Activated naive CD4-positive, alpha-beta T cell treated with anti-CD3 and anti-CD28 coated beads for 36 hours (primary cell): ENCODE measurements around the gene CDC42BPA. TPM values are rescaled to one million over a fixed set of nuclear protein-coding genes. Genes with fewer than 3 reads are reported as not detected.

ENCODE experiments used
- CTCF ChIA-PET: fragments of 350-600 bp; sonication (Branson Sonifier 250); formaldehyde crosslinking; loops from one replicate; lab custom pipeline; 2021; ENCODE audit warnings: antibody characterized with exemption; lab: Charles Lee
- DNase-seq: peaks from one replicate; pipeline ENCODE4 v3.0.0-alpha.2; 2020
- H3K27ac Mint-ChIP-seq: one replicate; pipeline ENCODE4 v1.8.0; 2021; ENCODE audit warnings: mild to moderate bottlenecking, mixed read lengths
- H3K27me3 Mint-ChIP-seq: one replicate; pipeline ENCODE4 v1.8.0; 2021; ENCODE audit warnings: low read depth, mixed read lengths
- H3K36me3 Mint-ChIP-seq: one replicate; pipeline ENCODE4 v1.8.0; 2021; ENCODE audit warnings: low read depth, mixed read lengths
- H3K4me1 Mint-ChIP-seq: one replicate; pipeline ENCODE4 v1.8.0; 2021; ENCODE audit warnings: low read depth, mixed read lengths
- H3K4me3 Mint-ChIP-seq: one replicate; pipeline ENCODE4 v1.8.0; 2021; ENCODE audit warnings: mild to moderate bottlenecking, moderate library complexity, mixed read lengths
- H3K9me3 Mint-ChIP-seq: one replicate; pipeline ENCODE4 v1.8.0; 2021; ENCODE audit warnings: mixed read lengths
- intact Hi-C: fragments of 100-400 bp; cut with micrococcal nuclease; formaldehyde crosslinking; loops from one replicate; pipeline ENCODE4 v1.15.1; 2023
- total RNA-seq, 2 experiments: library from RNA; stranded (reverse); gene quantifications; one replicate each; pipeline ENCODE4 v1.2.3, GENCODE V29; 2021

Gene CDC42BPA
- total RNA-seq, 2 experiments from 2014 or later, result 5.0 to 5.8 TPM

DNA sequence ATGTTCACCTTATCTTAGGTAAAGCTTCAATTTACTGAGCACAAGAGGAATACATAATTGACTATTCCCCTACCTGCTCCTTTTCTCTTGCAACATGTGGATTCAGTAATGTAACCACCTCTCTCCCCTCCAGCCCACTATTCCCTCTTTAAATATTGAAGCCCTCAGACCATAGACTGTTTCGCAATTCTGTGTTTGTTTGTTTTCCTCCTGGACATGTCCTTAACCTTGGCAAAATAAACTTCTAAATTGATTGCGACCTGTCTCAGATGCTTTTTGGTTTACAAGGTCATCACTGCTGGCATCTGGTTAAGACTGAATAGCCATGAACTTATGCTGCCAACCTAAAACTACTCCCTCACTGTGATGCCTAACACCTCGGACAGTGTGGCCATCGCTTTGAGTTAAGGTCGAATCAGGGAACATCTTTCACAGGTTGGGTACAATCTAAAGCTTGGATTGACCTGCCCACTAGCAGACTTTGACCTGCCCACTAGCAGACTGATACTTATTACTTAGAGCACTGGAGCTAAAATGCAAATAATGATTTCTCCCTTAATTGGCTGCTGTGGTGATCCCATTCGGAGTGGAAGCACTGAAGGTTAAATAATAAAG is 10.2 kb upstream of the CDC42BPA start:
- intact Hi-C loops, result no loop called here
- CTCF ChIA-PET, result interaction anchor here (0.7 kb wide), 1 partner anchor 121 kb away, joined by 3 read pairs; no protein-coding TSS in a partner anchor

DNA sequence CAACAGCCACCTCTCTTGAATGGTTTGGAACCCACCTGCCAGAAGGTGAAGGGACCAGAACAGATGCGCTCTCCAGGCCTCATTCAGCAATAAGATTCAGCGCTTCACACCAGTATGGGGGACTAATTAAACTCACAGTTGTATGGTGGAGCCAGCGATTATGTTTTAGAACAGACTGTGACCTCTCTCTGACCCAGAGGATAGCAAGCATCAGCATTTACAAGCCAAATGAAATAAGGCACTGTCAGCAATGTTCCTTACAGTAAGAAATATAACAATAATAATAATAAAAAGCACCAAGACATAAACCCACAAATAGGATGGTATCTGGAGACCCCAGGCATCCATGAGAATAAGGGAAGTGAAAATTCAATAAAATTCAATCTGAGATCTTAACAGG is 6.9 kb upstream of the CDC42BPA start:
- Mint-ChIP-seq H3K4me1 (no peaks in the 10 kb centered on the region), H3K27me3 (peaks cover 14% of the 10 kb centered on the region), H3K4me3 (no peak overlapping the region), H3K27ac (no peak overlapping the region), H3K9me3 (peaks cover 4% of the 10 kb centered on the region), H3K36me3 (no peaks in the 10 kb centered on the region)
- intact Hi-C loops, result no loop called here
- DNase-seq, result no peak
- CTCF ChIA-PET, result no interaction called here

More for the DNA sequence above, 10.2 kb upstream of the CDC42BPA start:
- Mint-ChIP-seq H3K36me3 (no peaks in the 10 kb centered on the region), H3K4me1 (no peaks in the 10 kb centered on the region), H3K27ac (no peak overlapping the region), H3K9me3 (peaks cover 10% of the 10 kb centered on the region), H3K4me3 (no peak overlapping the region), H3K27me3 (peaks cover 10% of the 10 kb centered on the region)
- DNase-seq, result no peak

DNA sequence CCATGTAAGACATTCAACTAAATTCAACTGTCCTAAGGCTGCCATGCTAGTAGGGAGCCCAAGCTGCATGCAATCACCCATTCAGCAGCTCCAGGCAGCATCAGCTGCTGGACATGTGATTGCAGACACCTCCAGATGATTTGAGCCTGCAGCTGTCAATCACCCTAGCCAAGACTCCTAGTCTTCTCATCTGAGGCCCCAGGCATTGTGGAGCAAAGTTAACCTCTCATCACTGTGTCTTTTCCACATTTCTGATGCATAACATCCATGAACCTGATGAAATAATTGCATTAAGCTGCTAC is 5.6 kb upstream of the CDC42BPA start:
- peaks cover 22% of the 10 kb centered on the region for H3K27me3 Mint-ChIP-seq

DNA sequence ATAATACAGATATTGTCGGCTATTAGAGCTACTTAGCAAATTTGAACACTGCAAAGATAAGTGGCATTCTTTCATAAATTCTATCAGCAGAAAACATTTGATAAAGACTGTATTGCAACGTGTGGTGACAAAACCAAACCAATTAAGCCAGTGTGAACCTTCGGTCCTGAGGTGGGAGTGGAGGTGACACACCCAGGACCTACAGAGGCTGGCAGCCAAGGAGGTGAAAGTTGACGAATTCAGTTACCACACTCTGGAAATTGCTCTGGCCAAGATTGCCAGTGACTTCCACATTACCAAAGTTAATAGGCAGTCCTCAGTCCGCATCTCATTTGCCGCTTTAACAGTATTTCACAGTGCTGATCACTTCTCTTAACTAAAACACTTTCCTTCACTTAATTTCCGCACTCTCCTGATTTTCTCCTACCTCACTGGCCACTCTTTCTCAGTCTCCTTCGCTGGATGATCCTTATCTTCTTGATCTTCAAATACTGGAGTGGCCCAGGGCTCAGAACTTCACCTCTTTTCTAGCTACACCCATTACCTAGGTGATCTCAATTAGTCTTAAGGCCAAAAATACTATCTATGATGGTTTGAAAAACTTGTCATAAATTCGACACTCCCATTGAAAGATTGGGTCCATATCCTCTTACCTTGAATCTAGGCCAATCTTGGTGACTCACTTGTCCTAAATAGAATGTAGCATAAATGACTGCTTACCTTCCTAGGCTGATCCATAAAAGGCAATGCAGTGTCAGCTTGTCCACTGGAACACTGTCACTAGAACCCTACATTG is 5.1 kb upstream of the CDC42BPA start:
- no peak overlapping the region for H3K4me3 Mint-ChIP-seq
- peaks cover 24% of the 10 kb centered on the region for H3K27me3 Mint-ChIP-seq
- H3K36me3 Mint-ChIP-seq, result no peaks in the 10 kb centered on the region
- no peak for DNase-seq
- intact Hi-C loops, result no loop called here
- H3K4me1 Mint-ChIP-seq, result peaks cover 3% of the 10 kb centered on the region
- no peak overlapping the region for H3K27ac Mint-ChIP-seq
- CTCF ChIA-PET, result no interaction called here
- peaks cover 4% of the 10 kb centered on the region for H3K9me3 Mint-ChIP-seq

More for the DNA sequence above, 5.6 kb upstream of the CDC42BPA start:
- Mint-ChIP-seq H3K4me3 (no peak overlapping the region), H3K27ac (no peak overlapping the region), H3K4me1 (peaks cover 2% of the 10 kb centered on the region), H3K9me3 (peaks cover 4% of the 10 kb centered on the region), H3K36me3 (no peaks in the 10 kb centered on the region)
- CTCF ChIA-PET, result no interaction called here
- intact Hi-C loops, result no loop called here
- DNase-seq, result no peak

DNA sequence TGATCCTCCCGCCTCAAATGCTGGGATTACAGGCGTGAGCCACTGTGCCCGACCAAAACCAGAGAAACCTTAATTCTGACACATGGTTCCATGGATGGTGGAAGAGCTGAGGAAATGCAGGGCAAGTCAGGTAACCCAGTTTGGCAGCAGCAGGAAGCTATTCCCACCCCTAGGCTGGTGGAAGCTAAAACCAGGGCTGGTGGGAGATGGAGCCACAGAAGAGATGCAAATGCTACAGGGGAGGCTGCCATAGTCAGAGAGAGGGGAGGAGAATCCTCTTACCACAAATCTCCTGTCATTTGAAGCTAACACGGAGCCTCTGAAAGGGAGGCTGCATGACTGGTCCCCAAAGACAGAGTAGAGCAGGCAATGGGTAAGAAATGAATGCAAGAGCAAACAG is 4.1 kb upstream of the CDC42BPA start:
- Mint-ChIP-seq H3K4me3 (no peak overlapping the region), H3K27me3 (peaks cover 26% of the 10 kb centered on the region), H3K27ac (no peak overlapping the region), H3K36me3 (no peaks in the 10 kb centered on the region), H3K9me3 (peaks cover 4% of the 10 kb centered on the region), H3K4me1 (peaks cover 5% of the 10 kb centered on the region)
- CTCF ChIA-PET, result no interaction called here
- intact Hi-C loops, result no loop called here
- no peak for DNase-seq

DNA sequence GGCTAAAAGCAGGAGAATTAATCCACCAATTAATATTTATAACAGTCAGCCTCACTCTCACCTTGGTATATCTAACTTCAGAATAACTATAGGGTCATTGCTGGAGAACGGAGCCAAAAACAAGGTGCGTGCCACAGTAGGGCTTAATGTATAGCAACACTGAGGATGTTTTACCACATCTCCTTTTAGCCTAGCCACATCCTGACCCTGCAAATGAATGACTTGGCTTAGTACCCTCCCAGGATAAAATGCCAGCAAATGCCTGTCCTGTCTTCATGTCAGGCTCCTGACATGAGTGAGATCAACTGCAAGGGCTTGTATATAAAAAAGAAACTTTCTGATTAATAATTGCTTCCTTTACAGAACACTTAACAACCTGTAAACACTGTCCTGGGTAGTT is 2.7 kb upstream of the CDC42BPA start:
- no peak for DNase-seq
- Mint-ChIP-seq H3K36me3 (no peaks in the 10 kb centered on the region), H3K4me1 (peaks cover 8% of the 10 kb centered on the region), H3K27ac (no peak overlapping the region), H3K27me3 (peaks cover 38% of the 10 kb centered on the region), H3K4me3 (no peak overlapping the region), H3K9me3 (peaks cover 4% of the 10 kb centered on the region)
- CTCF ChIA-PET, result interaction anchor here (1.2 kb wide), 1 partner anchor 695 kb away, joined by 5 read pairs; no protein-coding TSS in a partner anchor
- intact Hi-C loops, result no loop called here

DNA sequence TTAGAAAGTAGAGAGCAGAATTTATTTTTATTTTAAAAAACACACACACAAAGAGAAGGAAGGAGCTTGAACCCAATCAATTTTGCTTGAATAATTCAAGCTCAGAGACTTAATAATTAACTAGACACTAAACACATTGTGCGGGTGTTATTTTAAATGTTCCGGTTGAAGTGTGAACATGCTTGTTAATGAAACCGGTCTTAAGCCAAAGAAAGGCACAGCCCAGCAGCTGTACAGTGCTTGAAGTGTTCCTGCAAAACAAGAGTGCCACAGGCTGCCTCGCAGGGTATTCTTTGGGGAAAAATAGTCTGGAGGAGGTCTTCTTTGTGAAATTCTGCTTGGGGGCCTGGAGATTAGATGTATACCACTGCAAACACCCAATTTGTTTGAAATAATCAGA is 2.2 kb upstream of the CDC42BPA start:
- Mint-ChIP-seq H3K4me1 (peaks cover 8% of the 10 kb centered on the region), H3K9me3 (peaks cover 4% of the 10 kb centered on the region), H3K27ac (no peak overlapping the region), H3K27me3 (peaks cover 43% of the 10 kb centered on the region), H3K36me3 (no peaks in the 10 kb centered on the region), H3K4me3 (no peak overlapping the region)
- CTCF ChIA-PET, result no interaction called here
- no peak for DNase-seq
- intact Hi-C loops, result no loop called here

DNA sequence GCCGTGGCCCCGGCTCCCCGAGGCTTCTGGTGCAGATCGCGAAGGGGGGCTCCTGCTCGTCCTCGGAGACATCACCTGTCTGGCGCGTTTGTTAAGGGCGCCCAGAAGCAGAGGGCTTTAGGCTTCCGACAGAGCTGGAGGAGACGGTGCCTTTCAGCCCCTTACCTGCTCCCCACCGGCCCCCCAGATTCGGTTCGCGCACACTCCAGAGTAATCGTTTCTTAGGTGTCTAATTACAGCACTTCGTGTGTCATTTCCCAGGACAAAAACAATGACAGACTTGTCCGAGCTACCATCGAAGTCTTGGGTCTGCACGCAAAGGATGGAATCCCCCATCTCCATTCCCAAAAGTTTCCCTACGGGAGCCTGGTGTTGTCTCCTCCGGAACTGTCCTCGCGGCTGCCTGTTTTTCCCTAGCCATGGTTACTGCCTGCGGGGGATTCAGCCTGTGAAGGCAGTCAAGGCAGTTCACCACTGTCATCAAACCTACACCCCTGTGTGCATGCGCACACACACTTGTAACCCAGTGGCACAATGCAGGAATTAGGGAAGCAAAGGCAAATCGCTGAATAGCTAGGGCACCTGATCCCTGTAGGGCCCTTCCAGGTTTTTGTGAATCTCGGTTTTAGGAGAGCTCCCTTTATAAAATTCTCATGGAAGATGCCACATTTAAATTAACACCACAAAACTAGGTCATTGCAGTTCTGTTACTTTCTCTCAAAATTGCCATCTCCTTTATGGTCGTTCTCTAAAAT is 738 bp upstream of the CDC42BPA start:
- Mint-ChIP-seq H3K9me3 (peaks cover 4% of the 10 kb centered on the region), H3K4me3 (peak overlapping the region; percentile 71), H3K36me3 (no peaks in the 10 kb centered on the region), H3K27ac (no peak overlapping the region), H3K27me3 (peaks cover 46% of the 10 kb centered on the region), H3K4me1 (peaks cover 8% of the 10 kb centered on the region)
- no peak for DNase-seq
- CTCF ChIA-PET, result interaction anchor here (0.6 kb wide), 1 partner anchor 435 kb away, joined by 4 read pairs; no protein-coding TSS in a partner anchor
- intact Hi-C loops, result no loop called here

DNA sequence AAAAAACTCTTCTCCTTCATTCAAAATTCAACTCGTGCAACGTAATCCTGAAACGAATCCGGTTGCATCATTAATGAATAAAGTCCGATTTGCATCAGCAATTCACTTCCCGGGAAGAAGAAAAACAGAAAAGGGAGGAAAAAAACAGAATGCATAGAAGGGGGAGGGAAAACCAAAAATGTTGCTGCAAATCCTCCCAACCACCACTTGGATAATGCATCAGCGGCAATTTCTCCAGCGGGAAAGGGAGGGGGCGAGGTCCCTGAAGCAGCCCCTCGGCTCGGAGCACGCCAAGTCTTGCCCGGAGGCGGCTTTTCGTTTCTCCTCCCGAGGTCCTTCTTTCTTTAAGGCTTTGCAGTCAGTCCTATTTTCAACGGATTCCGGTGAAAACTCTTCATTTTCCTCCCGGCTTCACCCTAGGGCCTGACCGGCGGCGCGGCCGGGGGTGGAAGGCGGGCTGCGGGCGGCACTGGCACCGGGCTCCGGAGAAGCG is 723 bp downstream of the CDC42BPA start:
- H3K36me3 Mint-ChIP-seq, result no peaks in the 10 kb centered on the region
- H3K4me3 Mint-ChIP-seq, result peak overlapping the region; percentile 80
- intact Hi-C loops, result no loop called here
- peaks cover 46% of the 10 kb centered on the region for H3K27me3 Mint-ChIP-seq
- peak; percentile 15 for DNase-seq
- no peak overlapping the region for H3K27ac Mint-ChIP-seq
- H3K4me1 Mint-ChIP-seq, result peaks cover 8% of the 10 kb centered on the region
- CTCF ChIA-PET, result no interaction called here
- no peaks in the 10 kb centered on the region for H3K9me3 Mint-ChIP-seq

DNA sequence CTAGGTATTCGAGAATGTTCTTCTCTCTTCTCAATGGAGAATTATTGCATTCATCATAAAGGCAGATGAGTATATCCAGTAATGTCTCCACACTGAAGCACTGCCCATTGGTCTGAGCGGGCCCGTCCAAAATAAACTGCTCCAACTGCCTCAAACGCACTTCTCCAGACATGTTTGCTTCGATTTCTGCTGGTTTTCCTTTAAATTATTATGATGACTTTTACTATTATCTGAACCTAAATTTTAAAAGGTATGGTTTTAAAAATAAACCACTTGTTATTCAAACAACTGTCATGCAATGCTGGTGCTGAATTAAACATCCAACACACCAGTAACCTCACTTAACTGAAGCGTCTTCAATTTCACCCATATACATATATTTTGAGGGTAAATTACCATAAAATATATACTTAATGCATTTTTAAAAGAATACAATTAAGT is 1.3 kb downstream of the CDC42BPA start:
- no peak overlapping the region for H3K27ac Mint-ChIP-seq
- CTCF ChIA-PET, result no interaction called here
- peak overlapping the region; percentile 38 for H3K4me3 Mint-ChIP-seq
- no peaks in the 10 kb centered on the region for H3K36me3 Mint-ChIP-seq
- peaks cover 43% of the 10 kb centered on the region for H3K27me3 Mint-ChIP-seq
- H3K4me1 Mint-ChIP-seq, result peaks cover 8% of the 10 kb centered on the region
- no peak for DNase-seq
- no peaks in the 10 kb centered on the region for H3K9me3 Mint-ChIP-seq
- intact Hi-C loops, result no loop called here

DNA sequence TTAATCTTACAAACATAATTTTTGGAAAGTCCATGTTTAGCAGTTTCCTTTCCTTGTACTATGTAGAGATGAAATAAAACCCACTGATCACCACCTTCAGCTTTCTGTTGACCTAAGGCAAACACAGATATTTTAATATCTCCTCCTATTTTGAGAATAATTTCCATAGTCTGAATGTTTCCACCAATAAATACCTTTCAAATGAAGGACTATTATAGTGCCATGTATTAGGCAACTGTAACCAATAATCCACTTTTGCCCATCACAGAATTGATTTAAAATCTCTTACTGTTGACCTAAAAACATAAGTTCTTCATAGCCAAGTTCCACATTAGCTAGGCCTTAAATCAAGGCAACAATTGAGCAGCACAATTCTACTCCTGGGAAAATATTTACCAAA is 1.8 kb downstream of the CDC42BPA start:
- H3K4me1 Mint-ChIP-seq, result peaks cover 8% of the 10 kb centered on the region
- H3K27ac Mint-ChIP-seq, result no peak overlapping the region
- DNase-seq, result no peak
- H3K9me3 Mint-ChIP-seq, result no peaks in the 10 kb centered on the region
- intact Hi-C loops, result loop anchor here (1.0 kb wide), 1 partner anchor 376 kb away; the partner anchor contains the start of gene COQ8A
- H3K4me3 Mint-ChIP-seq, result peak overlapping the region; percentile 38
- CTCF ChIA-PET, result no interaction called here
- H3K27me3 Mint-ChIP-seq, result peaks cover 43% of the 10 kb centered on the region
- H3K36me3 Mint-ChIP-seq, result no peaks in the 10 kb centered on the region

DNA sequence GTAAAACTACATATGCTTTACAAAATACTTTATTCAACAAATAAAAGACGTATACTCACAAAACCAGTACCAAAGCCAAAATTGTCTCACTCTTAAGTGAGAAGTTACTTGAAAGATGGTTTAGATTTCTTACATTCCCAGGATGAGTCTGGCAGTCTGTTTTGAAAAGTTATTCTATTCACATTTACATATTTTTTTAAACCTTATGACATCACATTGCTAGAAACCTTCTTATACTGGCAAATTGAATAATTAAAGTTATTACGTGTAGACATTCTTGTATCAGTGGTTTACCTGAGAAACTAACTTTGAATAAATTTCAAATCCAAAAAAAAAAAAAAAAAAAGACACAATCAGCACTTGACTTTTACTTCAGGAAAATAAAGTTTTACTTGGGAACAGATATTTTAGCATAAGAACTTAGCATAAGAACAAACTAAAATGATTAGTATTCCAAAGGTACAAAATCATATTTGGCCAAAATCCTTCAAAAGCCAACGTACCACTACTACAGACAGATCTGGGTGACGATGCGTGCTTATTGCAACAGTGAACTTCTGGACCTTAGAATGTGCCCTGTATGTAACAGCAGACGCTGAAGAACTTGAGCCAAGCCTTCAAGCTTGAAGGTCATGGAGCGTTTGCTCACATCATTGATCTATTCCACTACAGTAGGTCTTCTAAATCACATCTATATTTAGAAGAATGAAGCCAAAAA is 2.5 kb downstream of the CDC42BPA start:
- Mint-ChIP-seq H3K4me1 (peaks cover 8% of the 10 kb centered on the region), H3K9me3 (no peaks in the 10 kb centered on the region), H3K36me3 (no peaks in the 10 kb centered on the region), H3K27me3 (peaks cover 42% of the 10 kb centered on the region), H3K27ac (no peak overlapping the region), H3K4me3 (peak overlapping the region; percentile 38)
- DNase-seq, result no peak
- intact Hi-C loops, result loop anchor here (1.0 kb wide), 1 partner anchor 375 kb away; the partner anchor contains the start of gene COQ8A
- CTCF ChIA-PET, result no interaction called here
